GM04503 (cell line): ENCODE results near the gene GOLGA3.
"Not testable (repeated sequence)": the region's sequence is repeated elsewhere in the genome, so short reads cannot be mapped to it uniquely, and the experiment has no call there.

Experiments used
- DNase-seq: peaks from one replicate; pipeline ENCODE4 v3.0.0-alpha.2; 2012; ENCODE audit warnings: low read depth

GOLGA3 gene

GRCh38 chr12:132753670-132754069 lies 75.0 kb downstream of the GOLGA3 start:
- DNase-seq, result not testable (repeated sequence)

DNA sequence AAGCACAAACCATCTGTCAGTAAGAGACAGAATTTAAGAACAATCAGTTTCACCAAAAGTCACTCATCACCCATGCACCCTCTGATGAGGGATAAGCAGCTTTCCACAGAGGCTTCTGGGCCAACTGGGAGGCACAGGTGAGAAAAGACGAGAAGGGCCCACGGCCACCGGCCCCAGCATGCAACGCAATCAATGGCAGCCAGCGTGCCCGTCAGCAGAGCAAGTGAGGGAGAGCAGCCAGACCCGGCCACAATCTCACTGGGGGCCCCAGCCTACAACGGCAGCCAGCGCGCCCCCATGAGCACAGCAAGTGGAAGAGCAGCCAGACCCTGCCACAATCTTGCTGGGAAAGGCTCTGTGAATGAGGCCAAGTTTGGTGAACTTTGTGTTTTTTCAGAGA lies 80.3 kb downstream of the GOLGA3 start:
- no peak for DNase-seq

DNA sequence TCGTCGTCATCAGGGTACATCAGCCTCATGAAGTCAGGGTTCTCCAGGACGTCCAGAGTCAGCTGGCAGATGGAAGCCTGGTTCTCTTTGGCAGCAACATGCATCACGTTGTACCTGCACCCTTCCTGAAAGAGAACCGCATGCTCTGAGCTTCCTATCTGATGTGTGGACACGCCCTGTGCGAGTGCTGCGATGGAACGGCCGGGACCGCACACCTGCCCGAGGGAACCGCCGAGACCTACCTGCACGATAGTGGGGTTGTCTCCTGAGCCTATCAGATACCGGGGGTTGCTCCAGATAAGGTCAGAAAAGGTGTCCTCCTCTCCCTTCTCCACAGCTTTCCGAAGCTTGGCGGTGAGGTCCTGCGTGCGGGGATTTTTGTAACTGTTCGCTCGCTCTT lies 80.8 kb downstream of the GOLGA3 start:
- no peak for DNase-seq

GRCh38 chr12:132747395-132747794 lies 81.3 kb downstream of the GOLGA3 start:
- DNase-seq, result no peak

DNA sequence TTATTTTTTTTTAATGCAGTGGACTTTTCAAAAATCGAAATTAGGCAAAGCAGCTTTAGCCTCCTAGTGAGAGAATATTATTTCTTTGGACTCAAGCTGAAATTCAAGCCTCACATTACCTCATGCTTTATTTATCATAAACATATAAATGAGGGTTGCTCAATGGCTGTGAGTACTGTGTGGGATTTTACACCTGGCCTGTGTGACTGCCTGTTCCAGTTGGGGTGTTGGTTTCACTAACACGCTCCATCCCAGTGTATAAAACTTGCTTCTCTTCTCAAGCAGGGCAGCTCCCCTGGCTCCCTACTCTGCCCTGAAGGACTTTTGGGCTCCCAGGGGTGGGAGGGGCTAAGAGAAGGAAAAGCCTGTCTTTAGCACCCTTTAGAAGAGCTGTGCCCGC lies 82.1 kb downstream of the GOLGA3 start:
- DNase-seq, result no peak

- DNase-seq, result no peak
These were observed 84.8 kb downstream of the GOLGA3 start for GRCh38 chr12:132743831-132744230.

- no peak for DNase-seq
These were observed 87.0 kb downstream of the GOLGA3 start for GRCh38 chr12:132741620-132742019.

GRCh38 chr12:132740652-132741051 lies 88.0 kb downstream of the GOLGA3 start:
- no peak for DNase-seq

- no peak for DNase-seq
These were observed 88.4 kb downstream of the GOLGA3 start for GRCh38 chr12:132740313-132740646.

- DNase-seq, result no peak
These were observed 88.9 kb downstream of the GOLGA3 start for GRCh38 chr12:132739600-132740312.

GRCh38 chr12:132736913-132737312 lies 91.8 kb downstream of the GOLGA3 start:
- DNase-seq, result no peak

GRCh38 chr12:132736378-132736777 lies 92.3 kb downstream of the GOLGA3 start:
- no peak for DNase-seq

DNA sequence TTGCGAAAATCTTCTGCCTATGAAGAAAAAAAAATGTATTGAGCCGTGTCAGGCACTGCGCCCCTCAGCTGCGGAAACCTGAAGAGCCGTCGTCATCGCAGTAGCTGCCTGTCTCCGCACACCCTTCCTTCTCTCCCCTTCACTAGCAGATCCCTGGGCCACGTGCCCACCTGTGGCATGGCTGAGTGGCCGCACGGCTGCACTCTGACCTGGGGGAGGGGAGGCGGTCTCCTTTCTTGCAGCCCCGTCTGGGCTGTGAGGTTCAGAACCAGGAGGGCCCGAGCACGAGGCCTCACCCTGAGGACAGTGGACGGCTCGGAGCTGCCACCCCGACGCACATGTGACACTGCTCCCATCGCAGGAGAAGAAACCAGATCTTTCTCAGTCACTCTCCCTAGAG lies 93.2 kb downstream of the GOLGA3 start:
- DNase-seq, result no peak

DNA sequence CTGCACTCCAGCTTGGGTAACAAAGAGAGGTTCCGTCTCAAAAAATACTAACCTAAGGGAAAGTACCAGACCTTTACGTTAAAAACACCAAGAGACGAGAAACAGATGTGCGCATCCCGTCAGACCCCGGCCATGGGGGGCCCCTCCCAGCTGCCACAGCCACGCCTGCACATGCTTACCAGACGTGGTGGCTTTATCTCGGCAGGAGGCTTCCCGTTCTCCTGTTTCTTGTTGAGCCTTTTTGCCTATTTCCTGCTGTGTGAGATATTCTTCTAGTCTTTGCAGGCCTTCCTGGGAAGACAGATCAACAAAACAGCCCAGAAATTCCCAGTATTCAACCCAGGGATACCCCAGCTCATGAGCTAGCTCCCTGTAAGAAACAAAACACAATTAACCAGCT lies 94.5 kb downstream of the GOLGA3 start:
- no peak for DNase-seq

GRCh38 chr12:132731574-132731973 lies 97.1 kb downstream of the GOLGA3 start:
- no peak for DNase-seq

DNA sequence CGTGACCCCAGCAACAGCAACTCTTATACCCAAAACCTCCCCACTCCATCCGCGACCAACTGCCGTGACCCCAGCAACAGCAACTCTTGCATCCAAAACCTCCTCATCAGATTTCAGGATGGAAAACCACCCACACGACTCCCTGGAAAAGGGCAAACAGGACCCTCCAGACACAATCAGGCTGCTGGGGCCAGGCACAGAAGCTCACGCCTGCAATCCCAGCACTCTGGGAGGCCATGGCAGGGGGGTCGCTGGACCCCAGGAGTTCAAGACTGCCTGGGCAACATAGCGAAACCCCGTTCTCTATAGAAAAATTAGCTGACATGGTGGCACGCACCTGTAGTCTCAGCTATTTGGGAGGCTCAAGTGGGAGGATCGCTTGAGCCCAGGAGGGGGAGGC lies 98.3 kb downstream of the GOLGA3 start:
- DNase-seq, result no peak

DNA sequence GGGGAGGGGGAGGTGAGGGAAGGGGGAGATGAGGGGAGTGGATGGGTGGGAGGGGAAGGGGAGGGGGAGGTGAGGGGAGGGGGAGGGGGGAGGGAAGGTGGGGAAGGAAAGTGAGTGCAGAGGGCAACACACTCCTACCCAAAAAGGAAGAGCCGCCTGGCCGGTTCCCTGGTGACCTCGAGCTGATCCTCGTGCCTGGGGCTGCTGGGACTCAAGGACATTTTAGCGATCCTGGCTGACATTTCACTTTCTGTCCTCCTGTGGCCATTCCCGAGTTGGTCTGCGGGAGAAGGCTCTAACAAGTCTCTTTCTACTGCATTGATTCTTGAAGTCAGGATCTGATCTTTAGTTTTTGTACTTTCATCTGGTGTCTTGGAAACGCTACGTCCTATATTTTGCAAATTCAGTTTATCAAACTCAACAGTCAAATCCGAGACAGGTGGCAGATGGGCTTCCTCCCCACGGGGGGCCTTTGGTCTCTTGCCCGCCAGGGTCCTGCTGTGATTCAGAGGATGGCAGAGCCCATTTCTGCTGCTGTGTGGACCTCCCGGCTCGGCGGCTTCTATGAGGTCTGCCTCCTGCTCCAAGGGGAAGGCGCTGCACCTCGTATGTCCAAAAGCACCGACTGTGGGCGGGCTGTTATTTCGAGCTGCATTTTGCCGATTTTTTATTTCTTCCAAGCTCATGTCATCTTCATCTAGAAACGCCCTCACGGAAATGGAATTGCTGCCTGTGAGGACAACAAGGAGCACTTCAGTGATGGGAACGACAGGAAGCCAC lies 98.9 kb downstream of the GOLGA3 start:
- DNase-seq, result no peak

DNA sequence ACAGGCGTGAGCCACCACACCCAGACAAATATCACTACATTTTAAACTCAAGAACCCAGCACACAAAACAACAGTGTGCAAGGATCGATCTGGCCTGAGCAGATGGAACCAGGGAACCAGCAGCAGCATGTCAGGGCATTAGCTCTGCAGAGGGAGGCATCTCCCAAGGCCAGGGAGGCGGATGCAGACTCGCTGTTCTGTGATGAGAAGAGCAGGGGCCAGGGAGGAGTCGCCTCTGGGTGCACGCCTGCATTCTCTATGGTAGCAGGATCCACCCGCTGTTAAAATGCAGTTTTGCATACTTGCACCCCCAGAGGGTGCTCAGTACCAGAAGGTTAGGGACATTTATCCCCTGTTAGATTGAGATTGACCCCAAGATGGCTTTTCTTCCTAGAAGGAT lies 100.2 kb downstream of the GOLGA3 start:
- DNase-seq, result no peak

DNA sequence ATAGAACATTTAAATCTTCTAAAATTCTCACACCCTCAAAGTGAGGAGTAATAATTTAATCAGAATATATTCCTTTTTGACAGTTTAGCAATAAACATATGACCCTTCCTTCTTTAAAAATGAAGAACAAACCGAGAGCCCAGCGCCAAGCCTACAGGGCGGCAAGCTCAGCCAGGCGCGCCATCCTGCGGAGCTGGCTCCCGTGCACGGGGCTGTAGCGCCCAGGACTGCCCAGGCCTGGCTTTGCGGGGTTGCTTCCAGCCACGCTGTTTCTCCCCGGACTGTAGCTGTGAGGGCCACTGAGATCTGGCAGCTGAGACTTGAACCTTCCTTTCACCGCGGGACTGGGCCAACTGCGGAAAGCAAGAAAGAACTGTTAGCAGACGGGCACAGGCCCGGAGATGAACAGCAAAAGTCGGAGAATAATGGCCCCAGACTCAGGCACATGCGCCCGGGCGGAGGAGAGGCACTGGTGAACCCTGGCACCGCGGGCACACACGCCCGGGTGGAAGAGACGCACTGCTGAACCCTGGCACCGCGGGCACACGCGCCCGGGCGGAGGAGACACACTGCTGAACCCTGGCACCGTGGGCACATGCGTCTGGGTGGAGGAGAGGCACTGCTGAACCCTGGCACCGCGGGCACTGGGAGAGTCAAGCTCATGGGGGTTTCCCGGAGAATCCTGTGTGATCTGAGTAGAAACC lies 101.4 kb downstream of the GOLGA3 start:
- no peak for DNase-seq

DNA sequence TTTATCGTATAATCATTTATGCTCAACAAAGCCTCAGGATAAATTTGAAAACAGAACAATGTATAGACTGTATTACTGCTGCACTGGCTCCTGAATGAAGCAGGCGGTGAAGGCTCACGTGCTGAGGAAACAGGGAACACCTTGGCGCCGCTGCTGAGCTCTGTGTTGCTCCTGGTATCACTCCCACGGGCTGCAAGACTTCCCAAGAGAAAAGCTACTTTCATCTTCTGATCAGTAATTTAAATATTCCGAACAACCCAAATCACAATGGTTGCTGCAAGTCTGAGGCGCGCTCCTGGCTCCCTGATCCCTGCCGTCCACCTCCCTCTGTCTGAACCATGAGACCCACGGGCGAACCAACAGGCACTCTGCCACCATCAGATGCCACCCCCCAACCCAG lies 102.3 kb downstream of the GOLGA3 start:
- no peak for DNase-seq

DNA sequence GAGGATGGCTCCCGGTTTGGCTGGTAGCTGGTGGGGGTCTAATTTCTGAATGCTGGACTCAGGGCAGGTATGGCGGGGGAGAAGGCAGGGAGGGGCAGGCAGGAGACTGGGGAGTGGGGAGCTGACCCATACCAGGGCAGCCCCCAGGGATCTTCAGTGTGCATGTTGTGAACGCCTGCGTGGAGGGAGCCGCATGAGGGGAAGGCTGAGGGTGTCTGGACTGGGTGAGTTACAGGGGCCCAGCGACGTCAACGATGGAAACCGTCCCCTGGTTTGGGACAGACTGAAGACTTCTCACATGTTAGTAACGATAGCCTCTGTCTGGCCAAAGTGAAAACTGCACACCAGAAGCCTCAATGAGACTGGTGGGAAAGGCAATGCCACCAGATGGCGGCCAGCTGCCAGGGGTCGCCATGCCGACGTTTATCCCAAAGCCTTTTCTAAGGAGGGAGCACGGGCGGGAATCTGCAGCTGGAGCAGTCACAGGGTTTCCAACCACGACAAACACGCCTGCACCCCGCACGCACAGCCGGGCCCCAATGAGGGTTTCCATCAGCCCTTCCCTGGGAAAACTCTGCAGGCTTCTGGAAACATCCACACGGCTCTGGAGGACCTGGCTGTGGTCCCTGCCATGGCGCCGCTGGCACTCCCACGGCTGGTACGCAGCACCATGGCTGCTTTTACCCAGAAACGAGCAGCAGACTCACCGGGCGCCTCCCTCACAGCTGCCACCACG lies 104.0 kb downstream of the GOLGA3 start:
- DNase-seq, result no peak

DNA sequence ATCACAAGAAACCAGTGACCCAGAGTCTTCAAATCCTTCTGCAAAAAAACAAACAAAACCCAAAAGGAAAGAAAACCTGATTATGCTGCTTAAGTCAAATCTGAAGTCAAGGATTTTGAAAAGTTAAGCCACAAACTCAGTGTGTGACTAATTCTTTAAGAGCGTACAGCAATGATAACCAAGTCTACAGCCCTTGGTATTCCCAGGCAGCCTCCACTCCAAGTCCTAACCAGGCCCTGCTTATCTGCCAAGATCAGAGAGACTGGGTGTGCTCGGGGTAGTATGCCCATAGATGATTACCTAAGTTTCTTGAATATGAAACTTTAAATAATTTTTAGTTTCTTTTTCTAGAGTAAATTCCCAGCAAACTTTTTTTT lies 104.9 kb downstream of the GOLGA3 start:
- DNase-seq, result no peak
